Keratinocyte (primary cell): ENCODE data around the gene ERMAP.

ENCODE experiments used
- EZH2 ChIP-seq: IDR thresholded peaks from one replicate; pipeline ENCODE4 v1.6.1; 2012; ENCODE audit warnings: inconsistent platforms, mild to moderate bottlenecking, low read length, moderate library complexity
- TF ChIP-seq, protein P1 (sequence below), 3 experiments: IDR thresholded peaks in 1 of 3; conservative IDR thresholded peaks in 1 of 3; optimal IDR thresholded peaks in 1 of 3; 2 replicates in 2 of 3; 3 replicates in 1 of 3; pipeline versions ENCODE3 to v1.5.1; 2011; ENCODE audit warnings: low read length in 3 of 3, mild to moderate bottlenecking in 3 of 3, moderate library complexity in 2 of 3, control low read depth in 1 of 3, inconsistent platforms in 1 of 3; ENCODE audit not compliant: insufficient read depth in 2 of 3; ENCODE audit errors: extremely low read depth in 1 of 3

DNA sequence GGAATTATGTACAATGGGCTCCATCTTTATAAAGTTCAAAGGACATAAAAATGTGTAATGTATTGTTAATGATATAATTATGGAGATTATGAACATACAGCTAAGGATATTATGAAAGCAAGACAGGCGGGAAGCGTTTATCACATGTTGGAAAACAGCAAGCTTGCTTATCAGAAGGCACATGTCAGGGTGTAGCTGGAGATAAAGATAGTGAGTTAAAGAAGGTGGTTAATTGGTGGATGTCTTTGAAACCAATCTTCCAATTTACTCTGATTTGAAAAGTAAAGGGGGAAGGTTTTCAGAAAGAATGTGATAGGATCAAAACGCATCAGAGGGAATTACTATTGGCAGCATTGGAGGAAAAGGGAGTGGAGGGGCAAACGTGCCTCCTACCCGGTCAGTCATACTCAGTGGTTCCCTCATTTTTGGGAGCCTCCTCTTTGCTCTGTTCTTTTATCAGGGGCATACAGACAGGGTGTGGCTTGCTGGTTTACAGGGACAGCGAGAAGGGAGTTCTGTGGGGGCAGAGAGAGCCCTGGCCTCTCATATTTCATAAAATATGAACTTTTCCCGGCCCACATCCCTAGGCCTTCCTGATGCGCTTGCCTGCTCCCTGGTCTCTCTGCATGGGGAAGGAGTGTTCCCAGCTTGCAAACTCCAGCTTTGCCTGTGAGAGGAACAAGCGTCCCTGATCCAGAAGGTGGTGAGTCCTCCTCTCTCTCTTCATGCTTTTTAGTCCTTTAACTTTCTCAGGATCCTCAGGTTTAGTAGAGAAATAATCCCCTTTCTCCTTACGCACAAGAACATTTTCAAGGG is 8.3 kb downstream of the ERMAP start:
- TF ChIP-seq, protein P1, sequence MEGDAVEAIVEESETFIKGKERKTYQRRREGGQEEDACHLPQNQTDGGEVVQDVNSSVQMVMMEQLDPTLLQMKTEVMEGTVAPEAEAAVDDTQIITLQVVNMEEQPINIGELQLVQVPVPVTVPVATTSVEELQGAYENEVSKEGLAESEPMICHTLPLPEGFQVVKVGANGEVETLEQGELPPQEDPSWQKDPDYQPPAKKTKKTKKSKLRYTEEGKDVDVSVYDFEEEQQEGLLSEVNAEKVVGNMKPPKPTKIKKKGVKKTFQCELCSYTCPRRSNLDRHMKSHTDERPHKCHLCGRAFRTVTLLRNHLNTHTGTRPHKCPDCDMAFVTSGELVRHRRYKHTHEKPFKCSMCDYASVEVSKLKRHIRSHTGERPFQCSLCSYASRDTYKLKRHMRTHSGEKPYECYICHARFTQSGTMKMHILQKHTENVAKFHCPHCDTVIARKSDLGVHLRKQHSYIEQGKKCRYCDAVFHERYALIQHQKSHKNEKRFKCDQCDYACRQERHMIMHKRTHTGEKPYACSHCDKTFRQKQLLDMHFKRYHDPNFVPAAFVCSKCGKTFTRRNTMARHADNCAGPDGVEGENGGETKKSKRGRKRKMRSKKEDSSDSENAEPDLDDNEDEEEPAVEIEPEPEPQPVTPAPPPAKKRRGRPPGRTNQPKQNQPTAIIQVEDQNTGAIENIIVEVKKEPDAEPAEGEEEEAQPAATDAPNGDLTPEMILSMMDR (optimal IDR thresholded peaks at IDR 0.05 in 1 of 3, IDR thresholded peaks at IDR 0.05 in 1 of 3, conservative IDR thresholded peaks at IDR 0.05 in 1 of 3; ENCODE audit: extremely low read depth in 1 of 3, insufficient read depth in 2 of 3, low read length in 3 of 3) = no peak
- TF ChIP-seq EZH2 = no peak
